ENCODE measurements around the gene TUBGCP3. TPM values are rescaled to one million over a fixed set of nuclear protein-coding genes. Genes with fewer than 3 reads are reported as not detected.
A peak's percentile ranks its signal among the peaks of the same experiment; 100 is the strongest.

Gene TUBGCP3
- total and polyA plus RNA-seq, 4 donors: 6.7 to 31.0 (median 17.3) TPM

DNA sequence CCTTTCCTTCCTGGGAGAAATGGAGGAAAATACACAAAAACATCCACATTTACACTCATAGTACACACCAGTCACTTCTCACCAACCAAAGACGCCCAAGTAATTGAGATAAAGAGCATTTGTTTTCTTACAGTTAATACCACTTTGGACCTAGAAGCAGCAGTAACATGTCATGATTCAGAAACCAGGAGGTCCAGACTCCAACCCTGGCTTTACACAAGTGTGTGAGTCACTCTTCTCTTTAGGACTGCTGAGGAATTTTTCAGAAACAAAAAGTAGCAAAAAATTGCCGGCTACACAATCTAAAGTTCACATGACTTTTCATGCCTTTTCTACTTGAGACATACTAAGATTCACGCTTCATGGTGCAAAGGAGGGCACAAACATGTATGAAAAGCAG lies 42.1 kb downstream of the TUBGCP3 start:
- H3K36me3 ChIP-seq (ENCODE audit: control insufficient read depth in 4 of 4, insufficient read depth in 3 of 4, low read depth in 1 of 4, low read length in 3 of 4): peaks cover 8 to 41% (median 20%) of the 10 kb centered on the region in 4 donors
- H3K27ac ChIP-seq (ENCODE audit: low read depth in 1 of 2, low read length in 2 of 2): no peak overlapping the region
- WGBS: 93% methylated on average over 3 of the region's 3 CpGs

DNA sequence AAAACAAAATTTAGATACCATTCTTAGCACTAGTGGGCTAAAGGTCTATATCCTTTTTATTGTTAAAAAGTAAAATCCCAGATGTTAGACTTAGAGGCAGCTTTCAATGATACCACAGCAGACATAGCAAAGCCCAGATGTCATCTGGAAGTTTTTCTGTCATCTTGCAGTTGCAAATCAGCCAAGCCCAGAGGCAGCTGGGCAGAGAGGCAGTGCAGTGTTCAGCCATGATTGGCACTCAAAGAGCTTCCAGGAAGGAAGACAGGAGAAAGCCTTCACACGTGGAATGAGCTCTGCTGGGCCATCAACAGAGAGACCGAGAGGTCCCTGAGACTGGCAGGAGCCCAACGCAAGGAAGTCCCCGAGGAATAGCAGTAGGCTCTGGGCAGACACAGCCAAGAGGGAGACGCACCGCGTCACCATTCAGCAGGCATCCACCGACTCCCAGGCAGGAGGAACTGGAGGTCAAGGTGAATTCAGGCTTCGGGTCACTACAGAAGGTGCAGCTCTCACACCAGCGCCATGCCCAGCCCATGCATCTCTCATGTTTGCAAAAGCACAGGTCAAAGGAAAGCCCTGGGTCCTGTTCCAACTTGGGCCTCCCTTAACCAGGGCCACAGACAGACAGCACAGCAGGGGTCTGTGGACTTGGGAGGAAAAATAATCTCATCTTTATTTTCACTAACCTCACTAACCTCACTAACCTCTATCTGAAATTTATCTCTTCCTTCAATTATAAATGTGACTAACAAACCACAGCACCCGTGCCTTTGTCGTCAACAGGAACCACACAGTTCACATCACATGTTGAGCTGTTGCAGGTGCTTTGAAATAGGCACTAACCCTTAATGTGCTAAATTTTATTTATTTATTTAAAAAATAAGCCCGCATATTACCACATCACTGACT lies 54.9 kb downstream of the TUBGCP3 start:
- no peaks in the 10 kb centered on the region for H3K27me3 ChIP-seq (ENCODE audit: control insufficient read depth in 4 of 4, insufficient read depth in 4 of 4, low read length in 3 of 4)
- no peaks in the 10 kb centered on the region for H3K36me3 ChIP-seq (ENCODE audit: control insufficient read depth in 4 of 4, insufficient read depth in 3 of 4, low read depth in 1 of 4, low read length in 3 of 4)
- DNase-seq (ENCODE audit: low spot score): no peak
- TF ChIP-seq CTCF (IDR thresholded peaks at IDR 0.05; ENCODE audit: low read depth, low read length, missing input control): no peak
- no peak for TF ChIP-seq ATF3 (IDR thresholded peaks at IDR 0.05)
- no peak for TF ChIP-seq NR2F2 (IDR thresholded peaks at IDR 0.05)
- peak in 1 of 2 donors; percentile 45 for TF ChIP-seq RXRA (IDR thresholded peaks at IDR 0.05)
- TF ChIP-seq HNF4G (IDR thresholded peaks at IDR 0.05): no peak
- no peak for TF ChIP-seq FOXA2 (IDR thresholded peaks at IDR 0.05)
- TF ChIP-seq JUND (IDR thresholded peaks at IDR 0.05): no peak
- TF ChIP-seq, protein P1, sequence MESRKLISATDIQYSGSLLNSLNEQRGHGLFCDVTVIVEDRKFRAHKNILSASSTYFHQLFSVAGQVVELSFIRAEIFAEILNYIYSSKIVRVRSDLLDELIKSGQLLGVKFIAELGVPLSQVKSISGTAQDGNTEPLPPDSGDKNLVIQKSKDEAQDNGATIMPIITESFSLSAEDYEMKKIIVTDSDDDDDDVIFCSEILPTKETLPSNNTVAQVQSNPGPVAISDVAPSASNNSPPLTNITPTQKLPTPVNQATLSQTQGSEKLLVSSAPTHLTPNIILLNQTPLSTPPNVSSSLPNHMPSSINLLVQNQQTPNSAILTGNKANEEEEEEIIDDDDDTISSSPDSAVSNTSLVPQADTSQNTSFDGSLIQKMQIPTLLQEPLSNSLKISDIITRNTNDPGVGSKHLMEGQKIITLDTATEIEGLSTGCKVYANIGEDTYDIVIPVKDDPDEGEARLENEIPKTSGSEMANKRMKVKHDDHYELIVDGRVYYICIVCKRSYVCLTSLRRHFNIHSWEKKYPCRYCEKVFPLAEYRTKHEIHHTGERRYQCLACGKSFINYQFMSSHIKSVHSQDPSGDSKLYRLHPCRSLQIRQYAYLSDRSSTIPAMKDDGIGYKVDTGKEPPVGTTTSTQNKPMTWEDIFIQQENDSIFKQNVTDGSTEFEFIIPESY (IDR thresholded peaks at IDR 0.05): no peak
- no peak overlapping the region for H3K4me3 ChIP-seq (ENCODE audit: low read depth in 1 of 3, low read length in 3 of 3)
- no peak overlapping the region for H3K27ac ChIP-seq (ENCODE audit: low read depth in 1 of 2, low read length in 2 of 2)
- no peaks in the 10 kb centered on the region for H3K9me3 ChIP-seq (ENCODE audit: control insufficient read depth in 4 of 4, low read length in 3 of 4)
- WGBS: 67% methylated on average over 13 of the region's 13 CpGs
- no peak overlapping the region for H3K9ac ChIP-seq (ENCODE audit: low read depth in 1 of 2, low read length in 2 of 2)
- H3K4me1 ChIP-seq (ENCODE audit: control insufficient read depth in 4 of 4, insufficient read depth in 4 of 4, low read length in 3 of 4): peaks cover 3 to 6% (median 4%) of the 10 kb centered on the region in 4 donors

More for the DNA sequence above, 42.1 kb downstream of the TUBGCP3 start:
- Histone ChIP-seq H3K4me3 (ENCODE audit: low read depth in 1 of 3, low read length in 3 of 3) (no peak overlapping the region), H3K4me1 (ENCODE audit: control insufficient read depth in 4 of 4, insufficient read depth in 4 of 4, low read length in 3 of 4) (no peaks in the 10 kb centered on the region), H3K27me3 (ENCODE audit: control insufficient read depth in 4 of 4, insufficient read depth in 4 of 4, low read length in 3 of 4) (no peaks in the 10 kb centered on the region), H3K9ac (ENCODE audit: low read depth in 1 of 2, low read length in 2 of 2) (no peak overlapping the region), H3K9me3 (ENCODE audit: control insufficient read depth in 4 of 4, low read length in 3 of 4) (no peaks in the 10 kb centered on the region)
- TF ChIP-seq FOXA1 (IDR thresholded peaks at IDR 0.05) (no peak), HNF4A (conservative IDR thresholded peaks at IDR 0.05) (no peak), YY1 (IDR thresholded peaks at IDR 0.05) (no peak), NR2F2 (IDR thresholded peaks at IDR 0.05) (no peak), ATF3 (IDR thresholded peaks at IDR 0.05) (no peak), EGR1 (IDR thresholded peaks at IDR 0.05; ENCODE audit: low read depth in 2 of 2) (no peak), FOXA2 (IDR thresholded peaks at IDR 0.05) (no peak), SP1 (IDR thresholded peaks at IDR 0.05) (no peak), JUND (IDR thresholded peaks at IDR 0.05) (no peak)
- TF ChIP-seq, protein P1 (IDR thresholded peaks at IDR 0.05): no peak
- TF ChIP-seq, protein P2, sequence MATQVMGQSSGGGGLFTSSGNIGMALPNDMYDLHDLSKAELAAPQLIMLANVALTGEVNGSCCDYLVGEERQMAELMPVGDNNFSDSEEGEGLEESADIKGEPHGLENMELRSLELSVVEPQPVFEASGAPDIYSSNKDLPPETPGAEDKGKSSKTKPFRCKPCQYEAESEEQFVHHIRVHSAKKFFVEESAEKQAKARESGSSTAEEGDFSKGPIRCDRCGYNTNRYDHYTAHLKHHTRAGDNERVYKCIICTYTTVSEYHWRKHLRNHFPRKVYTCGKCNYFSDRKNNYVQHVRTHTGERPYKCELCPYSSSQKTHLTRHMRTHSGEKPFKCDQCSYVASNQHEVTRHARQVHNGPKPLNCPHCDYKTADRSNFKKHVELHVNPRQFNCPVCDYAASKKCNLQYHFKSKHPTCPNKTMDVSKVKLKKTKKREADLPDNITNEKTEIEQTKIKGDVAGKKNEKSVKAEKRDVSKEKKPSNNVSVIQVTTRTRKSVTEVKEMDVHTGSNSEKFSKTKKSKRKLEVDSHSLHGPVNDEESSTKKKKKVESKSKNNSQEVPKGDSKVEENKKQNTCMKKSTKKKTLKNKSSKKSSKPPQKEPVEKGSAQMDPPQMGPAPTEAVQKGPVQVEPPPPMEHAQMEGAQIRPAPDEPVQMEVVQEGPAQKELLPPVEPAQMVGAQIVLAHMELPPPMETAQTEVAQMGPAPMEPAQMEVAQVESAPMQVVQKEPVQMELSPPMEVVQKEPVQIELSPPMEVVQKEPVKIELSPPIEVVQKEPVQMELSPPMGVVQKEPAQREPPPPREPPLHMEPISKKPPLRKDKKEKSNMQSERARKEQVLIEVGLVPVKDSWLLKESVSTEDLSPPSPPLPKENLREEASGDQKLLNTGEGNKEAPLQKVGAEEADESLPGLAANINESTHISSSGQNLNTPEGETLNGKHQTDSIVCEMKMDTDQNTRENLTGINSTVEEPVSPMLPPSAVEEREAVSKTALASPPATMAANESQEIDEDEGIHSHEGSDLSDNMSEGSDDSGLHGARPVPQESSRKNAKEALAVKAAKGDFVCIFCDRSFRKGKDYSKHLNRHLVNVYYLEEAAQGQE (IDR thresholded peaks at IDR 0.05): no peak
- DNase-seq (ENCODE audit: low spot score): no peak
